A549 (cell line): ENCODE results near the gene CSF3.

Experiments
- CBX2 ChIP-seq: fragments of 200-600 bp; sonication (generic); IDR thresholded peaks from 2 replicates; pipeline ENCODE4 v1.6.1; 2016; ENCODE audit warnings: low read depth, mild to moderate bottlenecking, borderline replicate concordance
- CEBPB ChIP-seq, 2 experiments: fragments of >200 bp in 1 of 2; sonication (Bioruptor Twin) in 1 of 2; formaldehyde crosslinking in 1 of 2; IDR thresholded peaks; 2 replicates each; pipeline ENCODE4 v1.6.1; 2012 to 2016
- CHD4 ChIP-seq: fragments of 200-600 bp; sonication (generic); IDR thresholded peaks from 2 replicates; pipeline ENCODE4 v1.6.1; 2016; ENCODE audit warnings: antibody characterized with exemption, mild to moderate bottlenecking, borderline replicate concordance
- CTCF ChIP-seq: fragments of >200 bp; sonication (Bioruptor Twin); formaldehyde crosslinking; IDR thresholded peaks from 3 replicates; pipeline ENCODE4 v1.5.1; 2016
- EP300 ChIP-seq, 2 experiments: fragments of >200 bp; sonication (Bioruptor Twin); formaldehyde crosslinking; IDR thresholded peaks; 2 replicates in 1 of 2; 3 replicates in 1 of 2; pipeline ENCODE4 v1.6.1; 2016 to 2017
- ESRRA ChIP-seq: fragments of 150-350 bp; IDR thresholded peaks from 2 replicates; pipeline ENCODE4 v1.6.1; 2014; ENCODE audit warnings: mild to moderate bottlenecking, low read length, borderline replicate concordance
- HDAC2 ChIP-seq: fragments of 200-600 bp; sonication (generic); IDR thresholded peaks from 2 replicates; pipeline ENCODE4 v1.6.1; 2016
- JUNB ChIP-seq: fragments of >200 bp; sonication (Bioruptor Twin); formaldehyde crosslinking; IDR thresholded peaks from 2 replicates; pipeline ENCODE4 v1.6.1; 2016
- KDM5A ChIP-seq: fragments of 200-600 bp; sonication (generic); IDR thresholded peaks from 2 replicates; pipeline ENCODE4 v1.6.1; 2016; ENCODE audit warnings: antibody characterized with exemption, mild to moderate bottlenecking
- MAX ChIP-seq: IDR thresholded peaks from 2 replicates; pipeline ENCODE4 v1.6.1; 2012
- POLR2A ChIP-seq: IDR thresholded peaks from 2 replicates; pipeline ENCODE4 v1.6.1; 2012; ENCODE audit warnings: mild to moderate bottlenecking, low read length
- REST ChIP-seq: fragments of 200-600 bp; sonication (generic); IDR thresholded peaks from 2 replicates; pipeline ENCODE4 v1.6.1; 2016; ENCODE audit warnings: antibody characterized with exemption, mild to moderate bottlenecking, moderate library complexity
- RNF2 ChIP-seq: fragments of 200-600 bp; sonication (generic); IDR thresholded peaks from 2 replicates; pipeline ENCODE4 v1.6.1; 2016; ENCODE audit warnings: low read depth, mild to moderate bottlenecking, antibody characterized with exemption, moderate library complexity, borderline replicate concordance
- TP53 ChIP-seq: fragments of 250-450 bp; sonication (Bioruptor Pico); IDR thresholded peaks from 2 replicates; pipeline ENCODE4 v1.5.0; 2021; ENCODE audit warnings: mild to moderate bottlenecking, moderate library complexity

GRCh38 chr17:40035162-40035559, 19.9 kb downstream of the CSF3 start:
- TF ChIP-seq EP300 (IDR thresholded peaks at IDR 0.05) (no peak), CTCF (peak; percentile 61), KDM5A (no peak), RNF2 (no peak), POLR2A (no peak), CBX2 (no peak), TP53 (no peak), HDAC2 (no peak), CEBPB (IDR thresholded peaks at IDR 0.05) (no peak), ESRRA (no peak), MAX (no peak), JUNB (no peak), CHD4 (no peak), REST (no peak)
